GM21390 (cell line): ENCODE data around the gene FBXL19.
"Not testable (repeated sequence)": the region's sequence is repeated elsewhere in the genome, so short reads cannot be mapped to it uniquely, and the experiment has no call there.

Experiments
- ATAC-seq: cut with Tn5 transposase; IDR thresholded peaks from one replicate; pipeline ENCODE4 v1.9.1; 2021; ENCODE audit not compliant: unreplicated experiment

Gene FBXL19, protein sequence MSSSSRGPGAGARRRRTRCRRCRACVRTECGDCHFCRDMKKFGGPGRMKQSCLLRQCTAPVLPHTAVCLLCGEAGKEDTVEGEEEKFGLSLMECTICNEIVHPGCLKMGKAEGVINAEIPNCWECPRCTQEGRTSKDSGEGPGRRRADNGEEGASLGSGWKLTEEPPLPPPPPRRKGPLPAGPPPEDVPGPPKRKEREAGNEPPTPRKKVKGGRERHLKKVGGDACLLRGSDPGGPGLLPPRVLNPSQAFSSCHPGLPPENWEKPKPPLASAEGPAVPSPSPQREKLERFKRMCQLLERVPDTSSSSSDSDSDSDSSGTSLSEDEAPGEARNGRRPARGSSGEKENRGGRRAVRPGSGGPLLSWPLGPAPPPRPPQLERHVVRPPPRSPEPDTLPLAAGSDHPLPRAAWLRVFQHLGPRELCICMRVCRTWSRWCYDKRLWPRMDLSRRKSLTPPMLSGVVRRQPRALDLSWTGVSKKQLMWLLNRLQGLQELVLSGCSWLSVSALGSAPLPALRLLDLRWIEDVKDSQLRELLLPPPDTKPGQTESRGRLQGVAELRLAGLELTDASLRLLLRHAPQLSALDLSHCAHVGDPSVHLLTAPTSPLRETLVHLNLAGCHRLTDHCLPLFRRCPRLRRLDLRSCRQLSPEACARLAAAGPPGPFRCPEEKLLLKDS

DNA sequence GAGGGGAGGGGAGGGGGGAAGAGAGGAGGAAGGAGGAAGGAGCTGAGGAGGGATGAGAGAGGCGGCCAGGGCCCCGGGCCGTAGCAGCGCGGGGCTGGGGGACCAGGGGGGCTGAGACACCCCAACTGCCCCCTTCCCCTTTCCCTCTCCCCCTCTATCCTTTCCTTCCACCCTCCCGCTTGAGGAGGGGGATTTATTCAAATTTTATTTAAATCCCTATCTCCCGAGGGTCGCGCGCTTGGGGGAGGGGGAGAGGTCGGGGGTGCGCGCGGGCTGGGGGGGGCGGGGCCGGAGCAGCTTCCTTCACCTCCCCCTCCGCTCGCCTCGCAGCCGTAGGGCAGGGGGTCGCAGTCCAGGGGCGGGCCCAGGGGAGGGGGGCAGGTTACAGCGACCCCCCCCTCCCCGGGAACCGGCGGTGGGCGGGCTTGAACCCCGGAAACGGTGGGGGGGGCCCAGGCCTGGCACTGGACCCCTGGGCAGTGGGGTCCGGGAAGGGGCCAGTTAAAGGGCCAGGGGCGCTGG lies at the start of gene FBXL19:
Gene FBXL19, plus strand, starts transcription at position 19 of the 522 bp plus-strand sequence. CDS start 2,183 bp downstream, outside the sequence.
- ATAC-seq = no peak

DNA sequence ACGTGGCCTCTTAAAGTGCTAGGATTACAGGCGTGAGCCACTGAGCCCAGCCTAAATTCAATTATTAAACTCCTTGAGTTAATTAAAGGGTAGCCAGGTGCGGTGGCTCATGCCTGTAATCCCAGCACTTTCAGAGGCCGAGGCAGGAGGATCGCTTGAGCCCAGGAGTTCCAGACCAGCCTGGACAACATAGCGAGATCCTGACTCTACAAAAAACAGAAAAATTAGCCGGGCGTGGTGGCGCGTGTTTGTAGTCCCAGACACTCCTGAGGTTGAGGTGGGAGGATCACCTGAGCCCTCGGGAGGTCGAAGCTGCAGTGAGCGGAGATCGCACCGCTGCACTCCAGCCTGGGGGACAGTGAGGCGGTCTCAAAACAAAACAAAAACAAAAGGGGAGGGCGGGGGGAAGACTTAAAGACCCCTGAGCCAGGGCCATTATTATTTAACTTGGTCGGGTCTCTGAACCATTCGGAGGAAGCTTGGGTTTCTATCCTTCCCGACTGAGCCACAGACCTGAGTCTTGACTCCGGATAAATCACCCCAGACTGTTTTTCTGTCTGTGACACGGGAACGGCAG lies 49.0 kb upstream of the FBXL19 start:
- no peak for ATAC-seq

DNA sequence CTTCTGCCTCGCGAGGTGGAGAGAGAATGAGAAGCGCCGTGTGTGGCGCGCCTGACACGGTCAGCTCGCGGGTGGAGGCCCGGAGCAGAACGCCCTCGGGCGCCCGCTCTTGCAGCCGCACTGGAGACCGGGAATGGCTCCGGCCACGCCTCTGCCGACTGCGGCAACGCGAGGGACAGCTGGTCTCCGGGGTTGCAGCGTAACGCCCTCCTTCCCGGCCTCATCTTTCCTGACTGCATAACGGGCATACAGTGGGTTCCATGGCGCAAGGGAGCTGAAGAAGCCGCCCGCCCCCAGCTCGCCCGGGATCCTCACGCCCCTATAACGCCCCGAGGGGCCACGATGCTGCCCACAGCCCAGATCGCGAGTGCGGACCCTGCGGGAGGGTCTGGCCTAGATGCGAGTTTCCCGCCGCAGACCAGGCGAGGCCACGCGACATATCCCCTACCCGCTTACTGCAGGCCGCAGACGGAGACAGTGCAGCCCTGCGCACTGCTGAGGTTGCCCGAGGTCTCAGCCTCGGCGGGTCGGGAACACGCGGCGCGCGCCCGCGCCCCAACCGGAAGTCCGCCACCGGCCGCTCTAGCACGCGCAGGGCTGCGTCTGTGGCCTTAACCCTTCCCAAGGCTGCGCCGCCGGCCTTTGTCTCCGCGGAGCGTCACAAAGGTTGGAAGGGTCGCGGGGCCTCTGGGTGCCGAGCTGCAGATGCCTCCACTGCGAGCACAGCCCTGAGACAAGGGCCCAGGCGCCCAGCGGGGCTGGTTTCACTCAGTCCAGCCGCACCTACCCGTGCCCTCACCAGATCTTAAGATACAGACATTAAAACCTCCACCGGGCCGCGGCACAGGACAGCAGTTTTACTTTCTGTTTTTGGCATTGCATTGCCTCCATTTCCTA lies 48.3 kb upstream of the FBXL19 start:
- peak; percentile 63 for ATAC-seq

DNA sequence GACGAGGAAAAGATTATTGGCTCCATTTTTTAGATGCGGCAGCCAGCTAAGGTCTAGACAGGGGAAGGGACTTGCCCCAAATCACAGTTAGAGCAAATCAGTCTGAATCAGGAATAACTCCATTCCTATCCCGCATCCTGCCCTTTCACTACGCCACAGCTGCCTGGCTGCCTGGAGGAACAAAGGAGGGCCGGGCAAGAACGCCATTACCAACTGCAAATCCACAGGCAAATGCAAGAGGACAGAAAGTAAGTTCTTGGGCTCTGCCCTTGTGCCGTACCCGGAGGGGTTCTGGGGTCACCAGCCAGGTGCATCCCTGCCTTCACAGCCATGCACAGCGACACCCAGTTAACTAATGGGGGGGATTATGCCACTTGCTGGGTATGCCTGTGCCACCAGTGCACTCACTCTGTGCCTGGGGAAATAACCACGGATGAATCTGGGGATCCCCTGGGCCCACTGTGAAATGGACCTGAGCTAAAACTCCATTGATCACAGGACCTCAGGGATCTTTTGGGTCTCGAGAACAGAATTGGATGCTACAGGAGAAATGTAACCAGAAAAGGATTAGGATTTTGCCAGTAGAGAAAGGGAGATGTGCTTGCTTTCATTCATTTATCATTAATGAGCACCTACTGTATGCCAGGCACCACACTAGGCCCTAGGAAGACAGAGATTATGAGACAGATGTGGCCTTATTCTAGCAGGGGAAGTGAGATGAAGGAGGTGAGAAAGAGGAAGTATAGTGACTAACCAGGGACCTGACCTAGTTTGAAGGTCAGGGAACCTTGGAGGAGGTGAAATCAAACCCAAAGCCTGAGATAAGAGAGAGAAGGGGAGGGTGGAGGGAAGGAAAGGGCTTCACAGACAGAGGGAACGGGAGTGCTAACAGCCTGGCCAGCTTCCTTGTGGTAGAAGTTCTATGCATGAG lies 47.2 kb upstream of the FBXL19 start:
- peak; percentile 32 for ATAC-seq

DNA sequence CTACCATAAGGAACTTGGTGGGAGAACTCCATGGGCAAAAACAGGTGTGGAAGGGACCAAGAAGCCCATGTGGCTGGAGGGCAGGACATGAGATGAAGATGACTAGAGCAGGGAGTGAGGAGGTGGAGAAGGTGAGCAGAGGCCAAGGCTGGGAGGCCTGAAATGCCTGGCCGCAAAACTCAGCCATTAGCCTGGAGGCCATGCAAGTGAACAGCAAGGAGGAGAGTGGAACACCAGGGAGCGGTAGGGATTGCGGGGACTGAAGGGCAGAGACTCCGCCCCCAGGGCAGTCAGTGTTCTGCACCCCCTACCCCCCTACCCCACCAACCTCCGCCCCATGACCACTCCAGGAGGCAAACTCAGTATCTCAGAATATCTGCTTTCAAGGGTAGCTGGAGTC lies 46.5 kb upstream of the FBXL19 start:
- ATAC-seq = no peak

DNA sequence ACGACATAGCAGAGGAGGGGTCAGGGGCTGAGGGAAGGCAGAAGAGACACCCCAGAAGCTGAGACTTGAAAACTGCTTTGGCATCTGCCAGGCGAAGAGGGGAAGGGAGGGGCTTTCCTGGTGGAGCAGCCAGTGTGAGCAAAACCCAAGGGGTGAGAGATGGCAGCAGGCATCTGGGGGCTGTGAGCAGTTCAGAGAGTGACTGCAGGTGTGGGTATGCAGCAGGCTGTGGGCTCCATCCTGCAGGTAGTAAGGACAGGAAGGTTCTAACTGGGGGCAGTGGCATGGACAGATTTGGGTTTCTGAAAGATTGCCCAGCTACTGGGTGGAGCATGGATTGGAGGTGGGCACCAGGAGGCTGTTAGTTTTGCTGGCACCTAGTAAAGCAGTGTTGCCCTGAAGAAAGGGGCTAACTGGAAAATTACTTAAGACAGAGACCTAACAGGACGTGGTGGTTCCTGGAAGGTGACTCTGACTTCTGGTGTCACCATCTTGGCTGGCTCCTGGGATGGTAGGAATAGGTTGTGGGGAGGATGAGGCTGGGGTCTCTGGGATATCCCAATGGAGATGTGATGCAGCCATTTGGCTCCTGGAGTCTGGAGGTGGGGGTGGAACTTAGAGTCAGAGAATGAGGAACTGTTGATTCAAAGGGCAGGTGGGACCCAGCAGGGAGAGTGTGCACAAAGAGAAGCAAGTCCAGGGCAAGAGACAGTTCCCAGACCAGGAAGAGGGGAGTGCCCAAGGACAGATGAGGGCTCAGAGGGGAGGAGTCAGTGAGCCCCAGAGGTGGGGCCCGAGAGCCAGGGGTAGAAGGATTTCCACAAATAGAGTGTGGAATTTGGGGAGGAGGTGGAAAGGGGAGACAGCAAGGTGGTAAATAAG lies 40.7 kb upstream of the FBXL19 start:
- no peak for ATAC-seq

DNA sequence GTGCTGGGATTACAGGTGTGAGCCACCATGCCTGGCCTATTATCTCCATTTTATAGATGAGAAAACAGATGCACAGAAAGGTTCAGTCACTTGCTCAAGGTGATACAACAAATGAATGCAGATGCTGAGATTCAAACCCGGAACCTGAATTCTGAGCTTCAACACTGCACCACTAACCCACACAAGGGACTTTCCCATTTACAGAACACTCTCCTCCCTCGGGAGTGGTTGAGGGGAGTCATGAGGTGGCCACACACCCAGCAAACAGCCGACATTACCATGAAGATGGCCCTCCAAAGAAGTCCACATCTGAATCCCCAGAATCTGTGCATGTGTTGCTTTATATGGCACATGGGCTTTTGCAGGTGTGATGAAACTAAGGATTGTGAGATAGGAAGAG lies 38.6 kb upstream of the FBXL19 start:
- no peak for ATAC-seq

DNA sequence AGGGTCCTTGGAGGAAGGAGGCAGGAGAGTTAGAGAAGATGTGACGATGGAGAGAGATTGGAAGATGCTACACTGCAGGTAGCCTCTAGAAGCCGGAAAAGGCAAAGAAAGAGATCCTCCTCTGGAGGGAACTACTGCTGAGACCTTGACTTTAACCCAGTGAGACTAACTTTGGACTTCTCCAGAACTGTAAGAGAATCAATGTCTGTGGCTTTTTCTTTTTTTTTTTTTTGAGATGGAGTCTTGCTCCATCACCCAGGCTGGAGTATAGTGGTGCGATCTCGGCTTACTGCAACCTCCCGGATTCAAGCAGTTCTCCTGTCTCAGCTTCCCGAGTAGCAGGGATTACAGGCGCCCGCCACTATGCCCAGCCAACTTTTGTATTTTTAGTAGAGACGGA lies 38.2 kb upstream of the FBXL19 start:
- ATAC-seq = no peak

DNA sequence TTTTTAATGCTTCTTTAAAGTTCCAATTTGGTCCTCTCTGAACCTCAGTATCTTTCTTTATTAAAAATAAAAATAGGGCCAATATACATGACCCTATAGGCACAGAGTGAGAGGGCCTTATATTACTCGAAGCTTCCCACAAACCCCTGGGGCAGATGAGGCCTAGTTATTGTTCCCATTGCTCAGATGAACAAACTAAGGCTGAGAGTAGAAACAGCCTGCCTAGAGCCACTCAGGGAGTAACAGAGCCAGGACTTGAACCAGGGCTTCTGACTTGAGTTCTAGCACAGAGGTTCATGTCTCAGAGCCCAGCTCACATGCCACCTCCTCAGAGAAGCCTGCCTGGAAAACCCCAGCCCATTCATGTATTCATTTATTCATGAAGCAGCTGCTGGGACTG lies 37.2 kb upstream of the FBXL19 start:
- ATAC-seq = no peak

DNA sequence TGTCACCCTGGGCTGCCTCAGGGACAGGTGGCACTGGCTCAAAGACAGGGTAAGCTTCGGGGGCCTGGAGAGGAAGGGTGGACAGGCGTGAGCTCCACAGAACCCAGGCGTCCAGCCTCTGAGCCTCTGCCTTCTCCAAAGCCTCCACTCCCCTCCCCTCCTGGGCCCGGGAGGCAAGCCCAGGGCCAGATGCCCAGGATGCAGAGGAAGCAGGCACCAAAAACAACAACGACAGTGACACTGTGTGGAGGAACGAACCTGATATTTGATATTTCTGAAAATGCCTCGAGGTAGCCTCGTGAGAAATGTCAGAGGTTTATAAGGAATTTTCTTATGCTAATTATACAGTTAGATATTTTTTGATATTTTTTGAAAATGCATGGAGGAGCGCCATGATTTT lies 35.4 kb upstream of the FBXL19 start:
- no peak for ATAC-seq

DNA sequence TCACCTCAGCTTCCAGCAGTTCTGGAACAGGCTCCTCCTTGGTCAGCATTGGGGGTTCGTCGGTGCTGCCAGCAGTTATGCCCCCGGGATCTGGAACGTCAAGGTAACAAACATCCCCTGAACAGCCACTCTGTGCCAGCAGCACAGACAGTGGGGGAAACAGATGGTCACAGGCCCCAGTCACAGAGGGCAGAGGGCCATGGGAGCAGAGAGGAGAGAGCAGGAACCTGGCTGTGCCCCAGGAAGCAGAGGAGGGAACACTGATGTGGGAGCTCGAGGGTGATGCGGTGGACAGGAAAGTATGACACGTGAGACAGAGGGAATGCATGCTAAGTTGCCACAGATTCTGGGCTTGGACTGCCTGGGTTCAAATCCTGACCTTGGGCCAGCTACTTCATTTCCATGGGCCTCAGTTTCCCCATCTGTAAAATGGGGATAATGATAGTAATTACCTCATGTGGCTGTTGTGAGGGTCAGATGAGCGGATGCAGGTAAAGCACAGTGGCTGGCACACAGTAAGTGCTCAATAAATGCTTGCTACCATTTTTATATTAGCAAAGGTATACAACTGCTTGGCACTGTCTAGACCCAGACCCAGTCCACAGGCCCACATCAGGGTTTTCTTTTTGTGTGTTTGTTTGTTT lies 34.4 kb upstream of the FBXL19 start:
- ATAC-seq = no peak

DNA sequence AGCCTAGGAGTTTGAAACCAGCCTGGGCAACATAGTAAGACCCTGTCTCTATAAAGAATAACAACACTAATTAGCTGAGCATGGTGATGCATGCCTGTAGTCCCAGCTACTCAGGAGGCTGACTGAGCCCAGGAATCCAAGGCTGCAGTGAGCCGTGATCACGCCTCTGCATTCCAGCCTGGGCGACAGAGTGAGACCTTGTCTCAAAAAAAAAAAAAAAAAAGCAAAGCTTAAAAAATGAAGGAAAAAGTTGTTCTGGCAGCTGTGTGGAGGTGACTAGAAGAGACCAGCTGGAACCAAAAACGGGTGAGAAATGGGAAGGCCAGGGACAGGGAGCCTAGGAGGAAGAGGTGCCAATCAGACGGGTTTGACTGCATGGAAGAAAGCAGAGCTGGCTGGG lies 33.7 kb upstream of the FBXL19 start:
- ATAC-seq = no peak

DNA sequence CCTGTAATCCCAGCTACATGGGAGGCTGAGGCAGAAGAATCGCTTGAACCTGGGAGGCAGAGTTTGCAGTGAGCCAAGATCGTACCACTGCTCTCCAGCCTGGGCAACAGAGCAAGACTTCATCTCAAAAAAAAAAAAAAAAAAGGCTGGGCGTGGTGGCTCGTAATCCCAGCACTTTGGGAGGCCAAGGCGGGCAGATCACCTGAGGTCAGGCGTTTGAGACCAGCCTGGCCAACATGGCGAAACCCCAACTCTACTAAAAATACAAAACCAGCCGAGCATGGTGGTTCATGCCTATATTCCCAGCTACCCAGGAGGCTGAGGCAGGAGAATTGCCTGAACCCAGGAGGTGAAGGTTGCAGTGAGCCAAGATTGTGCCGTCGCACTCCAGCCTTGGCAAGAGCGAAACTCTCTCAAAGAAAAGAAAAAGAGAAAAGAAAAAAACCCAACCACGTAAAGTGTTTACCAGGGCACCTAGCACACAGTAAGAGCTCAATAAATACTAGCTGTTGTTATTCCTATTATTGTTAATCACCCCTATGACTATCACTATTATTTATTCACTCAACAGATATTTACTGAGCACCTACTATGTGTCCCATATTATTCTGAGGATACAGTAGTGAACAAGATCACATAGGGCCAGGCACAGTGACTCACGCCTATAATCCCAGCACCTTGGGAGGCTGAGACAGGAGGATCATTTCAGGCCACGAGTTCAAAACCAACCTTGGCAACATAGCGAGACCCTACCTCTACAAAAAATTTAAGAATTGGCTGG lies 32.1 kb upstream of the FBXL19 start:
- not testable (repeated sequence) for ATAC-seq

DNA sequence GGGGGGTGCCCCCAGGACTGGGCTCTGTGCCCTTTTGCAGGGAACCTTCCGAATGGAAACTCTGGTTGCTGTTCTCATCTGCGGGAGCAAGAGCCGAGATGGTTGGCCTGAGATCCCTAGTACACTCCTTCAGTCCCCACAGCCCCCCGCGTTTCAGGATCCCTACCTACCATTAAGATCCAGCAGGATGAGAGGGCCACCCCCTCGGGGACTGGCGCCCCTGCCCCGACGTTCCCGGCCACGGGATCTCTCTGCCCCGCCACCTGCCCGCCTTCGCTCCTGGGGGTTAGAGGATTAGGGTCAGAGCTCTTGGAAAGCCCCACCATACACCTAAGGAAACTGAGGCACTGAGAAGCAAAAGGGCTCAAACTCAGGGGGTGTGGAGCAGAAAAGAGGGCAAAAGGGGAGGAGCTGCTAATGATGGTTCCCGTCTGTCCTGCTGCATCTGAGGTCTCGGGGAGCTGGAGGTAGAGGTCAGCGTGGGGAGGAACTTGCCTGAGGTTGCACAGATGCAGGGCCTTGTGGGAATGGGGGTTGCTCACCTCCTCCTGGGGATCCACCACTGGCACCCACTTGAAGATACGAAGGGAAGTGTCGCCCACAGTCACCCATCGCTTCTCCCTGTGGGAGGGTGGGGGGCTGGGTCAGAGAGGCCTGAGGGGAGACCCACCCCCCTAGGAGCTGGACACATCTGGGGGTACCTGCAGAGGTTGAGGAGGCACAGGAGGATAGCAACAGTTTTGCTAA lies 30.5 kb upstream of the FBXL19 start:
- no peak for ATAC-seq

DNA sequence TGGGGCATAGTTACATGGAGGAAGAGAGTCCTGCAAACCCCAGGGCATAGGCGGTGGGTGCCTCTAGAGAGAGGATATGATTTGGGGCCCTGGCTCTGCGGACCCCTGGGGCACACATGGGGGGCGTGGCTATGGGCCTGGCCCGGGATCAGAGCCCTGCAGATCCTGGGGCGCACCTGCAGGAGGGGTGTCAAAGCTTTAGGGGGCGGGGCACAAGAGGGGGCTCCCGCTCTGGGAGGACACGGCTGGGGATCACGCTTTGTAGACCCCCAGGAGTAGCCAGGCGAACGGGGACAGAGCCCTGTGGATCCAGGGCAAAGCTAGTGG lies 30.0 kb upstream of the FBXL19 start:
- peak; percentile 1 for ATAC-seq

DNA sequence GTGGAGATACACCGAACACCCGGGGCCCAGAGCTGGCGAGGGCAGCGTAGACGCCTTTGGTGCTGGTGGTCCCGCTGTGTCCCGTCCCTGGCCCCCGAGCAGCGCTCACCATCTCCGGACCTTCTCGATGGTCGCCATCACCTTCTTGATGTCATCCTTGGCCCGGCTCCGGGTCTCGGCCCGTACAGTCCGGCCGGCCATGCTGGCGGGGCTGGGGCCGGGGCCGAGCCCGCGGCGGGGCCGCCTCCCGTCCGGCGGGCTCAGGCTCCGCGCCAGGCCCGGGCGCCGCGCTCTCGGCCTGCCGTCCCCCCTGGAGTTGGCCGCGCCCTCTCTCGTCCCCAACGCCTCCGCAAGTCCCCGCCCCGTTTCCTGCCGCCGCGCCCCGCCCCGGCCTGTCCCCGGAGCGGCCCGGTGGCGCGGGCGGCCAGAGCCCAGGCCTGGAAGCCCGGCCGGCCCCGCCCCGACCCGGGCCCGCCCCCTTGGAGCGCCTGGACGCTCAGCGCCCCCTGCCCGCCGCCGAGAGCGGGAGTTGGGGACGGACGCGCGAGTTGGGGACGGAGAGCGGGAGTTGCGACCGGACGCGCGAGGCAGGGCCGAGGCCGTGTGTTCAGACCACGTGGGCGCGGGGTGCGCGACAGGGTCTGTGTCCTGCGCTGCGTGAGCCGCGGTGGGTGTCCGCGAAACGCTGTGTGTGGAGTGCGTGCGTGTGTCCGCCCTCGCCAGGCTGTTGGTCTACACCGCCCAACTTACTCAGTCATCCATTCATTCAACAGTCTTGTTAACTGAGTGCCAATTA lies 29.4 kb upstream of the FBXL19 start, which contains the start of gene BCL7C:
Gene BCL7C, minus strand, starts transcription at position 334 of the 796 bp plus-strand sequence. Its CDS starts 133 bp downstream, at position 201.
- ATAC-seq = peak; percentile 66
